Endothelial cell of umbilical vein (primary cell): ENCODE measurements around the gene MAGEA9B.
"Not testable (repeated sequence)": the region's sequence is repeated elsewhere in the genome, so short reads cannot be mapped to it uniquely, and the experiment has no call there.

Experiments
- EZH2 ChIP-seq: IDR thresholded peaks from 2 replicates; pipeline ENCODE4 v1.6.1; 2012; ENCODE audit warnings: borderline replicate concordance, low read depth, mild to moderate bottlenecking, moderate library complexity, low read length, inconsistent platforms; ENCODE audit not compliant: severe bottlenecking
- GATA2 ChIP-seq: IDR thresholded peaks from 2 replicates; pipeline ENCODE4 v1.7.0; 2011; ENCODE audit warnings: low read depth, mild to moderate bottlenecking, moderate library complexity, mixed read lengths, low read length; ENCODE audit not compliant: insufficient read length, insufficient read depth

- TF ChIP-seq EZH2, GATA2: not testable (repeated sequence)
These were observed 8.0 kb upstream of the MAGEA9B start, which contains the start of gene HSFX2 for GRCh38 chrX:149595214-149595613.
